ENCODE results near the gene DYRK1A. TPM values are rescaled to one million over a fixed set of nuclear protein-coding genes. Genes with fewer than 3 reads are reported as not detected.

DYRK1A gene
- total and polyA plus RNA-seq, 2 of the 13 experiments (the other 11 are each of a cell fraction or from before 2014, with no cell fraction given), result 24.6 to 34.2 TPM

DNA sequence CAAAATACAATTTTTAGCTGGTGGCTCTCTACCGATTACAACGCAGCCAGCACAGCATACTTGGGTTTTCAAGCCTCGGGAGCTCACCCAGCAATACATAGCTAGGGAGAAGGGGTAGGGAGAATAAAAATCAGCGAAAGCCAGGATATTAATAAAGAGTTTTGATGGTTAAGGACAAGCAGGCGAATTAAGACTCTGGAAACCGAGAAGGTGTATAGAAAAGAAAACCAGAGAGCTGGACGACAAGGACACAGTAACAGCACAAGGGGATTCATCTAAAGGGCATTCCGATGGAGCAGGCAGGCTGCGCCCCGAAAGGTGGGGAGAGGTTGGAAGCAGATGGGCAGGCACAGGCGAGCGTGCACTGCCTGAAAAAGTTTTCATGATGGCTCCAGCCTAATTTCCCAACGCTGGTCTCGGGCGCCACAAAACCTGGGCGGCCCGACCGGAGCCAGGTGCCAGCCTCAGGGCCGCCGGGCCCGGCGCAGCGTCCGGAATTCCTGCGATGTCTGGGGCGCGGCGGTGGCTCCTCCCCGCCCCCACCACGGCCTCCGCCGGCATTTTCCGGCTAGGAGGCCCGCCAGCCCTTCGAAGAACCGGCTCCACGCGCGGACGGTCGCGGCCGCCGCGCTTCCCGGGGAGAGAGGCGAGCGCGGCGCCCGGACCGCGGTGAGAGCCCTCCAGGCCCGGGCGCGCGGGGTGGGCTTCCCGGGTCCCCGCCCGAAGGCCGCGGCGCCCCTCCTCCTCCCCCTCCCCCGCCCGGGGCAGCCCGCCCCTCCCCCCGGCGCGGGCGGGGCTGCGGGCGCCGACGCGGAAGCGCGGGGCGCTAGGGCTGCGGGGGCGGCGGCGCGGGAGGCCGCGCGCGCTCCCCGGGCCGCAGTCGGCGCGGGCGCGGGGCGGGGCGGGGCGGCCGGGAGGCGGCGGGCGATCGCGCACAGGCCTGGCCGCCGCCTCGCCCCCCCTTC, 774 bp upstream of the DYRK1A start (continued):
- no peak for TF ChIP-seq ZNF318 (CRISPR knock-in tag; IDR thresholded peaks at IDR 0.05)
- no peak; the same call in 1 of the 2 replicates for TF ChIP-seq RNF2 (conservative IDR thresholded peaks at IDR 0.05; ENCODE audit: low read depth)
- TF ChIP-seq CEBPG (CRISPR knock-in tag; IDR thresholded peaks at IDR 0.05), result no peak
- no peak for TF ChIP-seq ZNF274 (CRISPR knock-in tag; IDR thresholded peaks at IDR 0.05)
- 0 out of 2 replicates have a peak, but pooled peaks have one; percentile 15 for TF ChIP-seq ZNF598 (CRISPR knock-in tag; IDR thresholded peaks at IDR 0.05; ENCODE audit: borderline replicate concordance)
- TF ChIP-seq SP4 (CRISPR knock-in tag; IDR thresholded peaks at IDR 0.05), result no peak; the same call in 1 of the 2 replicates
- TF ChIP-seq HOXA5 (CRISPR knock-in tag; IDR thresholded peaks at IDR 0.05), result peak; percentile 47; the same call in 1 of the 2 replicates
- no peak for TF ChIP-seq ETV6 (CRISPR knock-in tag; conservative IDR thresholded peaks at IDR 0.05)
- TF ChIP-seq CENPX (CRISPR knock-in tag; IDR thresholded peaks at IDR 0.05), result no peak
- no peak for TF ChIP-seq XBP1 (CRISPR knock-in tag; IDR thresholded peaks at IDR 0.05)
- 0 out of 2 replicates have a peak, but pooled peaks have one; percentile 41 for TF ChIP-seq EEA1 (CRISPR knock-in tag; IDR thresholded peaks at IDR 0.05; ENCODE audit: borderline replicate concordance)
- TF ChIP-seq SATB2 (CRISPR knock-in tag; IDR thresholded peaks at IDR 0.05), result no peak
- TF ChIP-seq, protein P1, sequence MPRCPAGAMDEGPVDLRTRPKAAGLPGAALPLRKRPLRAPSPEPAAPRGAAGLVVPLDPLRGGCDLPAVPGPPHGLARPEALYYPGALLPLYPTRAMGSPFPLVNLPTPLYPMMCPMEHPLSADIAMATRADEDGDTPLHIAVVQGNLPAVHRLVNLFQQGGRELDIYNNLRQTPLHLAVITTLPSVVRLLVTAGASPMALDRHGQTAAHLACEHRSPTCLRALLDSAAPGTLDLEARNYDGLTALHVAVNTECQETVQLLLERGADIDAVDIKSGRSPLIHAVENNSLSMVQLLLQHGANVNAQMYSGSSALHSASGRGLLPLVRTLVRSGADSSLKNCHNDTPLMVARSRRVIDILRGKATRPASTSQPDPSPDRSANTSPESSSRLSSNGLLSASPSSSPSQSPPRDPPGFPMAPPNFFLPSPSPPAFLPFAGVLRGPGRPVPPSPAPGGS (CRISPR knock-in tag; IDR thresholded peaks at IDR 0.05), result no peak
- no peak; the same call in 1 of the 2 replicates for TF ChIP-seq ZNF160 (CRISPR knock-in tag; IDR thresholded peaks at IDR 0.05)
- no peak for TF ChIP-seq ZFP41 (CRISPR knock-in tag; IDR thresholded peaks at IDR 0.05; ENCODE audit: borderline replicate concordance)
- TF ChIP-seq, protein P2, sequence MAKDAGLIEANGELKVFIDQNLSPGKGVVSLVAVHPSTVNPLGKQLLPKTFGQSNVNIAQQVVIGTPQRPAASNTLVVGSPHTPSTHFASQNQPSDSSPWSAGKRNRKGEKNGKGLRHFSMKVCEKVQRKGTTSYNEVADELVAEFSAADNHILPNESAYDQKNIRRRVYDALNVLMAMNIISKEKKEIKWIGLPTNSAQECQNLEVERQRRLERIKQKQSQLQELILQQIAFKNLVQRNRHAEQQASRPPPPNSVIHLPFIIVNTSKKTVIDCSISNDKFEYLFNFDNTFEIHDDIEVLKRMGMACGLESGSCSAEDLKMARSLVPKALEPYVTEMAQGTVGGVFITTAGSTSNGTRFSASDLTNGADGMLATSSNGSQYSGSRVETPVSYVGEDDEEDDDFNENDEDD (CRISPR knock-in tag; IDR thresholded peaks at IDR 0.05; ENCODE audit: borderline replicate concordance), result peak; percentile 58; the same call in 1 of the 2 replicates
- TF ChIP-seq ZNF703 (CRISPR knock-in tag; IDR thresholded peaks at IDR 0.05; ENCODE audit: borderline replicate concordance), result no peak
